HG02798 (cell line): Measurements from ENCODE around the gene EGLN1.

Source experiments
- ATAC-seq: cut with Tn5 transposase; IDR thresholded peaks from one replicate; pipeline ENCODE4 v1.9.1; 2021; ENCODE audit warnings: mild to moderate bottlenecking; ENCODE audit not compliant: unreplicated experiment, poor library complexity

EGLN1 gene

GRCh38 chr1:231422798-231423309 lies 767 bp upstream of the EGLN1 start:
- ATAC-seq, result no peak

- ATAC-seq, result peak; percentile 24
Observed at GRCh38 chr1:231421546-231421970, 529 bp downstream of the EGLN1 start.

GRCh38 chr1:231420959-231421545 lies 1.0 kb downstream of the EGLN1 start:
- peak; percentile 7 for ATAC-seq

- no peak for ATAC-seq
Observed at GRCh38 chr1:231420299-231420958, 1.7 kb downstream of the EGLN1 start.

GRCh38 chr1:231419738-231420298 lies 2.3 kb downstream of the EGLN1 start:
- no peak for ATAC-seq

GRCh38 chr1:231419147-231419546 lies 2.9 kb downstream of the EGLN1 start:
- no peak for ATAC-seq

GRCh38 chr1:231418741-231419107 lies 3.4 kb downstream of the EGLN1 start:
- ATAC-seq, result no peak

- no peak for ATAC-seq
Observed at GRCh38 chr1:231418101-231418740, 3.9 kb downstream of the EGLN1 start.

GRCh38 chr1:231417513-231417912 lies 4.6 kb downstream of the EGLN1 start:
- no peak for ATAC-seq

GRCh38 chr1:231416901-231417300 lies 5.2 kb downstream of the EGLN1 start:
- ATAC-seq, result no peak

GRCh38 chr1:231415018-231415583 lies 7.0 kb downstream of the EGLN1 start:
- no peak for ATAC-seq

- ATAC-seq, result no peak
Observed at GRCh38 chr1:231414260-231415016, 7.6 kb downstream of the EGLN1 start.

GRCh38 chr1:231413749-231414082 lies 8.4 kb downstream of the EGLN1 start:
- no peak for ATAC-seq

- no peak for ATAC-seq
Observed at GRCh38 chr1:231411036-231411531, 11.0 kb downstream of the EGLN1 start.

- ATAC-seq, result no peak
Observed at GRCh38 chr1:231410036-231410612, 12.0 kb downstream of the EGLN1 start.

GRCh38 chr1:231408528-231409094 lies 13.5 kb downstream of the EGLN1 start:
- no peak for ATAC-seq

- ATAC-seq, result peak; percentile 79
Observed at GRCh38 chr1:231407547-231408396, 14.3 kb downstream of the EGLN1 start.

- no peak for ATAC-seq
Observed at GRCh38 chr1:231407049-231407448, 15.0 kb downstream of the EGLN1 start.

- no peak for ATAC-seq
Observed at GRCh38 chr1:231404318-231404717, 17.8 kb downstream of the EGLN1 start.
